ACC112 (cell line): ENCODE results near the gene DLGAP4.
"Not testable (repeated sequence)": the region's sequence is repeated elsewhere in the genome, so short reads cannot be mapped to it uniquely, and the experiment has no call there.

ENCODE experiments used
- H2AFZ ChIP-seq: fragments of 200-600 bp; sonication (generic); one replicate; pipeline ENCODE4 v1.6.0; 2017; ENCODE audit warnings: antibody characterized with exemption, low read length; ENCODE audit not compliant: unreplicated experiment
- H3K27ac ChIP-seq: fragments of 200-600 bp; sonication (generic); 2 replicates; pipeline ENCODE4 v1.5.1; 2014; ENCODE audit warnings: low read depth, mild to moderate bottlenecking, antibody characterized with exemption, low read length, moderate library complexity
- H3K27me3 ChIP-seq: fragments of 200-600 bp; sonication (generic); 2 replicates; pipeline ENCODE4 v1.6.1; 2014; ENCODE audit warnings: mild to moderate bottlenecking, antibody characterized with exemption, low read length, moderate library complexity, mixed read lengths; ENCODE audit not compliant: insufficient read depth
- H3K36me3 ChIP-seq: fragments of 200-600 bp; sonication (generic); 2 replicates; pipeline ENCODE4 v1.6.1; 2016; ENCODE audit warnings: mild to moderate bottlenecking, antibody characterized with exemption, low read length, moderate library complexity, mixed read lengths; ENCODE audit not compliant: insufficient read depth
- H3K4me1 ChIP-seq: fragments of 200-600 bp; sonication (generic); one replicate; pipeline ENCODE4 v1.6.1; 2016; ENCODE audit warnings: low read length, mixed read lengths; ENCODE audit not compliant: insufficient read depth, unreplicated experiment, control insufficient read depth
- H3K4me3 ChIP-seq: fragments of 200-600 bp; sonication (generic); 2 replicates; pipeline ENCODE4 v1.5.1; 2014; ENCODE audit warnings: mild to moderate bottlenecking, low read depth, low read length
- H3K79me2 ChIP-seq: fragments of 200-600 bp; sonication (generic); one replicate; pipeline ENCODE4 v1.6.0; 2016; ENCODE audit warnings: low read length; ENCODE audit not compliant: control insufficient read depth, unreplicated experiment, insufficient read depth

DLGAP4 gene

GRCh38 chr20:36563374-36563773 is 257.2 kb downstream of the DLGAP4 start:
- H3K79me2 ChIP-seq: no peaks in the 10 kb centered on the region
- 0 out of 2 replicates have a peak, but pooled peaks cover 3% of the 10 kb centered on the region for H3K36me3 ChIP-seq
- no peak overlapping the region for H2AFZ ChIP-seq
- no peak overlapping the region for H3K27ac ChIP-seq
- H3K27me3 ChIP-seq: no peaks in the 10 kb centered on the region
- no peaks in the 10 kb centered on the region for H3K4me1 ChIP-seq
- no peak overlapping the region for H3K4me3 ChIP-seq

- H3K36me3 ChIP-seq, H3K79me2 ChIP-seq, H2AFZ ChIP-seq, H3K4me1 ChIP-seq, H3K27ac ChIP-seq, H3K27me3 ChIP-seq, H3K4me3 ChIP-seq: not testable (repeated sequence)
Measured at GRCh38 chr20:36564078-36564725, 258.1 kb downstream of the DLGAP4 start.

GRCh38 chr20:36564726-36565121 is 258.6 kb downstream of the DLGAP4 start:
- not testable (repeated sequence) for H3K36me3 ChIP-seq, H3K27ac ChIP-seq, H3K4me3 ChIP-seq, H3K4me1 ChIP-seq, H2AFZ ChIP-seq, H3K79me2 ChIP-seq, H3K27me3 ChIP-seq

- no peak overlapping the region for H3K27ac ChIP-seq
- no peaks in the 10 kb centered on the region for H3K4me1 ChIP-seq
- no peak overlapping the region for H2AFZ ChIP-seq
- no peak overlapping the region for H3K4me3 ChIP-seq
- H3K36me3 ChIP-seq: 0 out of 2 replicates have a peak, but pooled peaks cover 3% of the 10 kb centered on the region
- H3K27me3 ChIP-seq: no peaks in the 10 kb centered on the region
- H3K79me2 ChIP-seq: no peaks in the 10 kb centered on the region
Measured at GRCh38 chr20:36565520-36565919, 259.4 kb downstream of the DLGAP4 start.

GRCh38 chr20:36569847-36570429 is 263.8 kb downstream of the DLGAP4 start:
- Histone ChIP-seq H3K4me3 (no peak overlapping the region), H3K36me3 (0 out of 2 replicates have a peak, but pooled peaks cover 3% of the 10 kb centered on the region), H3K27ac (no peak overlapping the region), H2AFZ (no peak overlapping the region), H3K27me3 (no peaks in the 10 kb centered on the region), H3K79me2 (no peaks in the 10 kb centered on the region), H3K4me1 (peaks cover 4% of the 10 kb centered on the region)

- Histone ChIP-seq H3K36me3 (no peaks in the 10 kb centered on the region), H3K79me2 (peaks cover 9% of the 10 kb centered on the region), H3K27me3 (no peaks in the 10 kb centered on the region), H2AFZ (no peak overlapping the region), H3K27ac (no peak overlapping the region), H3K4me1 (peaks cover 4% of the 10 kb centered on the region), H3K4me3 (peak overlapping the region; percentile 85; the same call in 1 of the 2 replicates)
Measured at GRCh38 chr20:36571564-36572504, 265.7 kb downstream of the DLGAP4 start.

GRCh38 chr20:36572701-36573102 is 266.6 kb downstream of the DLGAP4 start:
- Histone ChIP-seq H3K27ac (no peak overlapping the region), H3K27me3 (no peaks in the 10 kb centered on the region), H3K36me3 (no peaks in the 10 kb centered on the region), H3K79me2 (peaks cover 9% of the 10 kb centered on the region), H2AFZ (peak overlapping the region; percentile 44), H3K4me1 (peaks cover 4% of the 10 kb centered on the region), H3K4me3 (peak overlapping the region; percentile 85)

GRCh38 chr20:36573103-36573797 is 267.1 kb downstream of the DLGAP4 start, which contains the start of gene TGIF2:
TGIF2 (plus strand) TSS chr20:36573597; CDS start chr20:36578775, 5,178 bp downstream.
- no peaks in the 10 kb centered on the region for H3K27me3 ChIP-seq
- no peak within 1 kb of the TSS; the same call in 1 of the 2 replicates for H3K27ac ChIP-seq
- peak within 1 kb of the TSS; percentile 82 for H2AFZ ChIP-seq
- H3K36me3 ChIP-seq: no peaks in the 10 kb centered on the region
- H3K79me2 ChIP-seq: peaks cover 9% of the 10 kb centered on the region
- H3K4me3 ChIP-seq: peak within 1 kb of the TSS; percentile 85
- peaks cover 4% of the 10 kb centered on the region for H3K4me1 ChIP-seq

- Histone ChIP-seq H3K27ac (no peak overlapping the region; the same call in 1 of the 2 replicates), H2AFZ (peak overlapping the region; percentile 82), H3K4me3 (peak overlapping the region; percentile 85)
Measured at GRCh38 chr20:36573798-36574365, 267.7 kb downstream of the DLGAP4 start.

More at GRCh38 chr20:36573798-36574365, 267.7 kb downstream of the DLGAP4 start:
- Histone ChIP-seq H3K79me2 (peaks cover 9% of the 10 kb centered on the region), H3K36me3 (no peaks in the 10 kb centered on the region), H3K4me1 (peaks cover 4% of the 10 kb centered on the region), H3K27me3 (no peaks in the 10 kb centered on the region)
